HG03135 (cell line): ENCODE data around the gene RERE.
"Not testable (repeated sequence)": the region's sequence is repeated elsewhere in the genome, so short reads cannot be mapped to it uniquely, and the experiment has no call there.

Source experiments
- ATAC-seq: cut with Tn5 transposase; IDR thresholded peaks from one replicate; pipeline ENCODE4 v1.9.1; 2021; ENCODE audit warnings: mild to moderate bottlenecking, moderate library complexity; ENCODE audit not compliant: unreplicated experiment

RERE gene

GRCh38 chr1:8754247-8754650, 63.2 kb downstream of the RERE start:
- no peak for ATAC-seq

GRCh38 chr1:8753736-8754135, 63.7 kb downstream of the RERE start:
- ATAC-seq, result no peak

GRCh38 chr1:8752921-8753713, 64.3 kb downstream of the RERE start:
- no peak for ATAC-seq

- no peak for ATAC-seq
These were observed 65.0 kb downstream of the RERE start for GRCh38 chr1:8752411-8752810.

- no peak for ATAC-seq
These were observed 65.5 kb downstream of the RERE start for GRCh38 chr1:8751984-8752383.

GRCh38 chr1:8747879-8748825, 69.3 kb downstream of the RERE start:
- no peak for ATAC-seq

GRCh38 chr1:8746554-8746953, 70.9 kb downstream of the RERE start:
- no peak for ATAC-seq

GRCh38 chr1:8745749-8746390, 71.6 kb downstream of the RERE start:
- ATAC-seq, result no peak

- no peak for ATAC-seq
These were observed 72.1 kb downstream of the RERE start for GRCh38 chr1:8745346-8745745.

GRCh38 chr1:8742022-8742924, 75.2 kb downstream of the RERE start:
- ATAC-seq, result no peak

GRCh38 chr1:8740034-8740449, 77.4 kb downstream of the RERE start:
- ATAC-seq, result no peak

GRCh38 chr1:8739377-8739776, 78.1 kb downstream of the RERE start:
- ATAC-seq, result no peak

GRCh38 chr1:8736927-8737326, 80.5 kb downstream of the RERE start:
- no peak for ATAC-seq

- no peak for ATAC-seq
These were observed 84.0 kb downstream of the RERE start for GRCh38 chr1:8733484-8733883.

GRCh38 chr1:8731162-8731561, 86.3 kb downstream of the RERE start:
- ATAC-seq, result no peak

- no peak for ATAC-seq
These were observed 89.0 kb downstream of the RERE start for GRCh38 chr1:8728464-8728863.

- no peak for ATAC-seq
These were observed 89.6 kb downstream of the RERE start for GRCh38 chr1:8727809-8728213.

GRCh38 chr1:8727316-8727715, 90.1 kb downstream of the RERE start:
- ATAC-seq, result not testable (repeated sequence)

GRCh38 chr1:8726801-8727186, 90.6 kb downstream of the RERE start:
- not testable (repeated sequence) for ATAC-seq

GRCh38 chr1:8723010-8723409, 94.4 kb downstream of the RERE start:
- ATAC-seq, result no peak
